Omental fat pad (tissue), 4 donors: Measurements from ENCODE around the gene DIP2B. TPM values are rescaled to one million over a fixed set of nuclear protein-coding genes. Genes with fewer than 3 reads are reported as not detected.

Experiments
- ATAC-seq: fragments of 150-250 bp; one replicate; pipeline ENCODE4 v1.9.1; 2016; ENCODE audit warnings: mild to moderate bottlenecking, moderate library complexity; ENCODE audit not compliant: low FRiP score
- DNase-seq: peaks from one replicate; pipeline ENCODE4 v3.0.0-alpha.2; 2019; ENCODE audit warnings: low spot score
- total RNA-seq, 4 donors: library from RNA; depleted of rRNA; stranded (reverse); fragments of >200 nt; gene quantifications; one replicate each; pipeline ENCODE4 v1.1.0, GENCODE V29; 2016
- TF ChIP-seq, protein P1 (sequence below), 3 donors: fragments of 450-650 bp; IDR thresholded peaks; one replicate each; pipeline ENCODE4 v1.5.1; 2016 to 2017; ENCODE audit warnings: antibody characterized with exemption in 3 of 3, mild to moderate bottlenecking in 3 of 3, moderate library complexity in 2 of 3

The DIP2B gene
- total RNA-seq, 4 donors from 2014 or later = 21.1 to 35.2 (median 24.4) TPM

- no peak for ATAC-seq
- TF ChIP-seq, protein P1, sequence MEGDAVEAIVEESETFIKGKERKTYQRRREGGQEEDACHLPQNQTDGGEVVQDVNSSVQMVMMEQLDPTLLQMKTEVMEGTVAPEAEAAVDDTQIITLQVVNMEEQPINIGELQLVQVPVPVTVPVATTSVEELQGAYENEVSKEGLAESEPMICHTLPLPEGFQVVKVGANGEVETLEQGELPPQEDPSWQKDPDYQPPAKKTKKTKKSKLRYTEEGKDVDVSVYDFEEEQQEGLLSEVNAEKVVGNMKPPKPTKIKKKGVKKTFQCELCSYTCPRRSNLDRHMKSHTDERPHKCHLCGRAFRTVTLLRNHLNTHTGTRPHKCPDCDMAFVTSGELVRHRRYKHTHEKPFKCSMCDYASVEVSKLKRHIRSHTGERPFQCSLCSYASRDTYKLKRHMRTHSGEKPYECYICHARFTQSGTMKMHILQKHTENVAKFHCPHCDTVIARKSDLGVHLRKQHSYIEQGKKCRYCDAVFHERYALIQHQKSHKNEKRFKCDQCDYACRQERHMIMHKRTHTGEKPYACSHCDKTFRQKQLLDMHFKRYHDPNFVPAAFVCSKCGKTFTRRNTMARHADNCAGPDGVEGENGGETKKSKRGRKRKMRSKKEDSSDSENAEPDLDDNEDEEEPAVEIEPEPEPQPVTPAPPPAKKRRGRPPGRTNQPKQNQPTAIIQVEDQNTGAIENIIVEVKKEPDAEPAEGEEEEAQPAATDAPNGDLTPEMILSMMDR (IDR thresholded peaks at IDR 0.05) = no peak
- DNase-seq = no peak
Measured at GRCh38 chr12:50715174-50715573, 210.4 kb downstream of the DIP2B start.

- ATAC-seq (no peak), DNase-seq (no peak)
- TF ChIP-seq, protein P1 (IDR thresholded peaks at IDR 0.05) = no peak
Measured at GRCh38 chr12:50718760-50719159, 214.0 kb downstream of the DIP2B start.

DNA sequence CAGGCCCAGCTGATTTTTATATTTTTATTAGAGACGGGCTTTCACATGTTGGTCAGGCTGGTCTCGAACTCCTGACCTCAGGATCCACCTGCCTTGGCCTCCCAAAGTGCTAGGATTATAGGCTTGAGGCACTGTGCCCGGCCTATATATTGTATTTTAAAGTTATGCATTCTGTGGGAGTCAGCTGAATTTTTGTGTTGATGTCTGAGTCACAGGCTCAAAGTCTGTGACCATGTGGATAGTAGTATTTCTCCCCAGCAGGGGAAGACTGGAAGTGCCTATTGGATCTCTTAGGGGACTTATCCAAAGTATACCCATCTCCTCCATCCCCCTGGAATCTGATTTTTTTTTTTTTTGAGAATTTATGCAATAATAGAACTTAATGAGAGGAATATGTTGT is 215.3 kb downstream of the DIP2B start:
- TF ChIP-seq, protein P1 (IDR thresholded peaks at IDR 0.05) = no peak
- DNase-seq (no peak), ATAC-seq (no peak)

DNA sequence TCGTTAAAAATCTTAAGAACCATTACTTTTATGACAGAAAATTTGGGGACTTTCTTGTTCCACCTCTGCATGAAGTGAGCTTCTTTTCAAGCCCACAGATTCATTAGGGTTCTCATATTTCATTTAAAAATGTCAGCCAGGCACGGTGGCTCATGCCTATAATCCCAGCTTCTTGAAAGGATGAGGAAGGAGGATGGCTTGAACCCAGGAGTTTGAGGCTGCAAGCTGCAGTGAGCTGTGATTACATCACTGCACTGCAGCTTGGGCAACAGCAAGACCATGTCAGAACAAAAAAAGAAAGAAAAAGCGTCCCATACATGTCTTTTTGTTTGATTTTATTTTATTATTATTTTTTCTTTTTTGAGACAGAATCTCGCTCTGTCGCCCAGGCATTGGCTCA is 215.7 kb downstream of the DIP2B start:
- DNase-seq (no peak), ATAC-seq (no peak)
- TF ChIP-seq, protein P1 (IDR thresholded peaks at IDR 0.05) = no peak

- TF ChIP-seq, protein P1 (IDR thresholded peaks at IDR 0.05) = no peak
- ATAC-seq (no peak), DNase-seq (no peak)
Measured at GRCh38 chr12:50723865-50724264, 219.1 kb downstream of the DIP2B start.

GRCh38 chr12:50725011-50725942 is 220.5 kb downstream of the DIP2B start:
- ATAC-seq (no peak), DNase-seq (no peak)

More at GRCh38 chr12:50725011-50725942, 220.5 kb downstream of the DIP2B start:
- TF ChIP-seq, protein P1 (IDR thresholded peaks at IDR 0.05) = no peak
